DND-41 (cell line): ENCODE measurements around the gene DAB1.

Experiments
- ATAC-seq: fragments of 200-7000 bp; cut with Tn5 transposase; 3 replicates; pipeline ENCODE4 v1.9.1; 2021; ENCODE audit warnings: low read depth; ENCODE audit not compliant: insufficient read depth
- DNase-seq: peaks from one replicate; pipeline ENCODE4 v3.0.0-alpha.2; 2020
- H2AFZ ChIP-seq: 2 replicates; pipeline ENCODE4 v1.6.0; 2012; ENCODE audit warnings: low read depth, low read length
- H3K27ac ChIP-seq: 2 replicates; pipeline ENCODE4 v1.5.1; 2012; ENCODE audit warnings: low read length, inconsistent platforms
- H3K27me3 ChIP-seq: fragments of 200-600 bp; sonication (generic); 2 replicates; pipeline ENCODE4 v1.6.0; 2012; ENCODE audit warnings: low read length, mild to moderate bottlenecking, inconsistent platforms; ENCODE audit not compliant: insufficient read depth, poor library complexity
- H3K36me3 ChIP-seq: 2 replicates; pipeline ENCODE4 v1.5.1; 2012; ENCODE audit warnings: low read length, inconsistent platforms; ENCODE audit not compliant: insufficient read depth
- H3K4me1 ChIP-seq: 2 replicates; pipeline ENCODE4 v1.5.1; 2012; ENCODE audit warnings: mild to moderate bottlenecking, low read length; ENCODE audit not compliant: insufficient read depth
- H3K4me2 ChIP-seq: 2 replicates; pipeline ENCODE4 v1.6.0; 2012; ENCODE audit warnings: mild to moderate bottlenecking, moderate library complexity, low read length, inconsistent platforms; ENCODE audit not compliant: insufficient read depth
- H3K4me3 ChIP-seq, 2 experiments: fragments of 200-600 bp in 1 of 2; shearing (Covaris generic) in 1 of 2; 2 replicates each; pipeline ENCODE4 v1.5.1; 2012 to 2016; ENCODE audit warnings: inconsistent platforms in 2 of 2, low read length in 2 of 2, mild to moderate bottlenecking in 2 of 2, low read depth in 1 of 2, moderate library complexity in 1 of 2
- H3K79me2 ChIP-seq: 2 replicates; pipeline ENCODE4 v1.6.0; 2012; ENCODE audit warnings: low read length, inconsistent platforms; ENCODE audit not compliant: insufficient read depth
- H3K9ac ChIP-seq: 2 replicates; pipeline ENCODE4 v1.6.0; 2012; ENCODE audit warnings: low read depth, mild to moderate bottlenecking, inconsistent platforms, low read length, moderate library complexity
- H3K9me3 ChIP-seq: 2 replicates; pipeline ENCODE4 v1.5.1; 2012; ENCODE audit warnings: low read length, moderate library complexity, mild to moderate bottlenecking, inconsistent platforms; ENCODE audit not compliant: insufficient read depth, severe bottlenecking
- H4K20me1 ChIP-seq: 2 replicates; pipeline ENCODE4 v1.6.0; 2012; ENCODE audit warnings: low read length; ENCODE audit not compliant: insufficient read depth
- CTCF ChIP-seq: IDR thresholded peaks from 2 replicates; pipeline ENCODE4 v1.5.1; 2012; ENCODE audit warnings: borderline replicate concordance, low read length, moderate library complexity, mild to moderate bottlenecking; ENCODE audit not compliant: poor library complexity, severe bottlenecking; ENCODE audit errors: extremely low read depth
- EZH2 ChIP-seq: IDR thresholded peaks from 3 replicates; pipeline ENCODE4 v1.6.1; 2012; ENCODE audit warnings: borderline replicate concordance, low read depth, mild to moderate bottlenecking, moderate library complexity, low read length, inconsistent platforms; ENCODE audit not compliant: severe bottlenecking

DAB1 gene

GRCh38 chr1:57406428-57406970 lies 17.4 kb downstream of the DAB1 start:
- H2AFZ ChIP-seq: no peak overlapping the region
- H3K4me3 ChIP-seq: no peak overlapping the region
- no peaks in the 10 kb centered on the region for H3K27me3 ChIP-seq
- ATAC-seq: no peak
- H4K20me1 ChIP-seq: no peaks in the 10 kb centered on the region
- no peaks in the 10 kb centered on the region for H3K4me1 ChIP-seq
- TF ChIP-seq EZH2 (no peak), CTCF (no peak)
- no peaks in the 10 kb centered on the region for H3K9me3 ChIP-seq
- no peaks in the 10 kb centered on the region for H3K79me2 ChIP-seq
- no peak overlapping the region for H3K9ac ChIP-seq
- no peak for DNase-seq
- H3K4me2 ChIP-seq: no peak overlapping the region
- no peaks in the 10 kb centered on the region for H3K36me3 ChIP-seq
- H3K27ac ChIP-seq: no peak overlapping the region

GRCh38 chr1:57404884-57405283 lies 19.0 kb downstream of the DAB1 start:
- Histone ChIP-seq H3K4me2 (no peak overlapping the region), H4K20me1 (no peaks in the 10 kb centered on the region), H3K4me3 (no peak overlapping the region), H3K9ac (no peak overlapping the region), H3K4me1 (no peaks in the 10 kb centered on the region), H3K36me3 (no peaks in the 10 kb centered on the region), H2AFZ (no peak overlapping the region), H3K27me3 (no peaks in the 10 kb centered on the region), H3K9me3 (no peaks in the 10 kb centered on the region), H3K79me2 (no peaks in the 10 kb centered on the region), H3K27ac (no peak overlapping the region)
- ATAC-seq (no peak), DNase-seq (no peak)
- TF ChIP-seq CTCF (no peak), EZH2 (no peak)

GRCh38 chr1:57403201-57403600 lies 20.7 kb downstream of the DAB1 start:
- DNase-seq: no peak
- no peaks in the 10 kb centered on the region for H3K79me2 ChIP-seq
- TF ChIP-seq CTCF: no peak
- no peak for TF ChIP-seq EZH2
- no peak overlapping the region for H3K9ac ChIP-seq
- H2AFZ ChIP-seq: no peak overlapping the region
- H3K9me3 ChIP-seq: no peaks in the 10 kb centered on the region
- H4K20me1 ChIP-seq: no peaks in the 10 kb centered on the region
- H3K27me3 ChIP-seq: no peaks in the 10 kb centered on the region
- H3K4me3 ChIP-seq: no peak overlapping the region
- no peaks in the 10 kb centered on the region for H3K36me3 ChIP-seq
- no peak for ATAC-seq
- no peak overlapping the region for H3K4me2 ChIP-seq
- H3K4me1 ChIP-seq: no peaks in the 10 kb centered on the region
- no peak overlapping the region for H3K27ac ChIP-seq

- ATAC-seq (no peak), DNase-seq (no peak)
- no peaks in the 10 kb centered on the region for H3K36me3 ChIP-seq
- no peak overlapping the region for H3K9ac ChIP-seq
- no peak overlapping the region for H3K4me3 ChIP-seq
- H3K9me3 ChIP-seq: no peaks in the 10 kb centered on the region
- H3K79me2 ChIP-seq: no peaks in the 10 kb centered on the region
- no peak for TF ChIP-seq EZH2
- TF ChIP-seq CTCF: no peak
- H3K27ac ChIP-seq: no peak overlapping the region
- H3K27me3 ChIP-seq: no peaks in the 10 kb centered on the region
- H3K4me1 ChIP-seq: no peaks in the 10 kb centered on the region
- H4K20me1 ChIP-seq: no peaks in the 10 kb centered on the region
- no peak overlapping the region for H3K4me2 ChIP-seq
- H2AFZ ChIP-seq: no peak overlapping the region
Observed at GRCh38 chr1:57401671-57402070, 22.2 kb downstream of the DAB1 start.
